Stimulated activated CD4-positive, alpha-beta T cell treated with anti-CD3 and anti-CD28 coated beads, Interleukin-12 subunit alpha, Interleukin-12 subunit beta, amount 100 ng/mL, for 48 hours (primary cell): ENCODE measurements around the gene EFHC1.

Source experiments
- DNase-seq, 3 donors: peaks; one replicate each; pipeline ENCODE4 v3.0.0-alpha.2; 2020; ENCODE audit warnings: low read depth in 2 of 3, low spot score in 1 of 3

Gene EFHC1

GRCh38 chr6:52537001-52537753 is 117.0 kb downstream of the EFHC1 start:
- no peak for DNase-seq

DNA sequence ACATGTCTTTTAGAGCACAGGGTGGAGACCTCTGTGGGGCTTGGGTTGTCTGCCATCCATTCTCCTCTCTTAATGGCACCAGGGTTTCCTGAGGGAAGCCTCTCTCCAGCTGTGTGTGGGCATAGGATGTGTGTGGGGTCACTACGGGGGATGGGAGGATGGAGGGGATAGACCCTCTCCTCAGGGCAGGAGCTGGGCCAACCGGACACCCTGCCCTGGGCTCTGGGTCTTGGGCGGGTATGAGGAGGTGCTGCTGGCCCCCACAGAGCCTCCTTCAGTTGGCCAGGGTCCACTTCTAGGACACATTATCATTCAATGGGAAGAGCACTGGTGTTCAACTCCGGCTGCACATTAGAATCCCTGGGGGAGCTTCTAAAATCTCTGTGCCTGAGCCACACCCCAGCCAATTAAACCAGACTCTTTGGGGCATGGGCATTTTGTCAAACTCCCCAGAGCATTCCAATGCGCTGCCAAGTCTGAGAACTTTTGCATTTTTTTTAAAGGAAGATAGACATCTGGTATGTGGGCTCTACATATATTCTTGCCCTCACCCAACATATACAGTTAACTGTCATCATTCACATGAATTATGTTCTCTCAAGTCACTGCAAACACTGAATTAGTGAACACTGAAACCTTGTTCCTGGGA is 118.2 kb downstream of the EFHC1 start:
- DNase-seq, result no peak

DNA sequence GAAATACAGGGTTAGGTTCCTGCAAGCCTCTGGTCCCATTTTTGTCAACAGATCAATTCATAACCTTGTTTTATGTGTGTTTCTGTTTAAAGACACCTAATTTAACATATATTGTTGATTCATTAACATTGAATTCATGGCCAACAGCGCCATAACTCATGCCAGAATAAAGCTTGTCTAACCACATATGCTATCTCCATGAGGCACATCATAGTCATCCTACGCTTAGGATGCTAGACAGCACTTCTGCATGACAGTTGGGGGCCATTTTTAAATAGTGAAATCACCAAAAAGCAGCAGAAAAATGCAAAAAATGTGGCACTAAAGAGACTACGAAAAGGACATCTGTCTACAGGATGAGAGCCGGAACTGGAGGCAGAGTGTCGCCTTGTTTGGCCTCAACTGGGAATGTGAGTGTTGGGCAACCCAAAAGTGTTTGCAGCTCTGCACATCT is 118.8 kb downstream of the EFHC1 start:
- DNase-seq, result no peak

DNA sequence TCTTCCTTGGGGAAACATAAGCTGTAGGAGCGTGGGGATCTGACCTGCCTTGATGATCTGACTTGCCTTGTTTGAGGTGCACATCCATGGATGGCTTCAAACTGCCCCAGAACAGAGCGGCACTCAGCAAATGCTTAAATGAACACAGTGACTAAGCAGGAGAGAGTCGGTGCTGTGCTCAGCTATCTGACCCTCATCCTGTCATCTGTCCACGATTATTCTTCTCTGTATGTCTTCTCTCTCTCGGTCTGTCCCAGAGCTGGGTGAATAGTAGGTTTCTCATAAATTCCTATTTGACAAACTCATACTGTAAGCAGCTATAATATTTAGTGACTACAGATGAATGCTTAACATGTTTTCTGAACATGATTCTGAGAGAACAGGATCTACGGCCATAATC is 119.5 kb downstream of the EFHC1 start:
- DNase-seq, result no peak

GRCh38 chr6:52540286-52540902 is 120.3 kb downstream of the EFHC1 start:
- no peak for DNase-seq

DNA sequence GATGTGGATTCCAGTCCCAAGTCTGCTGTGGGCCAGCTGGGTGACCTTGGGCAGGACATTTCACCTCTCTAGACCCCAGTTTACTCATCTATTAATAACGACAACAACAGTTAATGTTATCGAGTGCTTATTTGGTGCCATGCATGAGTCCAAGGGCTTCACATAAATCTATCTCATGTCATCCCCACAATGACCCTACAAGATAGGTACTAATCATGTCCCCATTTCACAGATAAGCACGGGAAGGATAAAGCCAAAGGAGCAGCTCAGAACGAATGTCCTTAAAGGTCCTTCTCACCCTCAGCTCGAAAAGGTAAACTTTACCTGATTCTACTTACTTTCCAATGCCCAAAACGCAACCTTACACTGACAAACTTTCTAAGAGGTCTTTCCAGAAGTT is 121.0 kb downstream of the EFHC1 start:
- no peak for DNase-seq

DNA sequence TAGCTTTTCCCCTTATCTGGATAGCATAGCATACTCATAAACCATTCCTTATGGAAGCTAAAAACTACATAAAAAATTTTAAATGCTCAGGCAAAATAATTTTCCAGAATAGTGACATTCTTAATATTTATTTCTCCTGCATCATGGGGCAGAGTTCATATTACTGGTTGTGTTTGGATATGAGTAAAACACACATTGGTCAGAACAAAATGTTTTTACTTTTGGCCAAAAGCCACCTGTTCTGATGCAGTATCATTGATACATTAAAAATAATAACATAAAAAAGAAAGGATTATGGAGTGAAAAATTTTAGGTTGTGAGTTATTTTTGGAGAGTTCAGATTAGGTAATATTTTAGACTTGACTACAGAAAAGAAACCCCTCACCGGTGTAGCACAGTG is 123.1 kb downstream of the EFHC1 start:
- DNase-seq, result no peak

GRCh38 chr6:52543729-52544601 is 123.8 kb downstream of the EFHC1 start:
- no peak for DNase-seq

DNA sequence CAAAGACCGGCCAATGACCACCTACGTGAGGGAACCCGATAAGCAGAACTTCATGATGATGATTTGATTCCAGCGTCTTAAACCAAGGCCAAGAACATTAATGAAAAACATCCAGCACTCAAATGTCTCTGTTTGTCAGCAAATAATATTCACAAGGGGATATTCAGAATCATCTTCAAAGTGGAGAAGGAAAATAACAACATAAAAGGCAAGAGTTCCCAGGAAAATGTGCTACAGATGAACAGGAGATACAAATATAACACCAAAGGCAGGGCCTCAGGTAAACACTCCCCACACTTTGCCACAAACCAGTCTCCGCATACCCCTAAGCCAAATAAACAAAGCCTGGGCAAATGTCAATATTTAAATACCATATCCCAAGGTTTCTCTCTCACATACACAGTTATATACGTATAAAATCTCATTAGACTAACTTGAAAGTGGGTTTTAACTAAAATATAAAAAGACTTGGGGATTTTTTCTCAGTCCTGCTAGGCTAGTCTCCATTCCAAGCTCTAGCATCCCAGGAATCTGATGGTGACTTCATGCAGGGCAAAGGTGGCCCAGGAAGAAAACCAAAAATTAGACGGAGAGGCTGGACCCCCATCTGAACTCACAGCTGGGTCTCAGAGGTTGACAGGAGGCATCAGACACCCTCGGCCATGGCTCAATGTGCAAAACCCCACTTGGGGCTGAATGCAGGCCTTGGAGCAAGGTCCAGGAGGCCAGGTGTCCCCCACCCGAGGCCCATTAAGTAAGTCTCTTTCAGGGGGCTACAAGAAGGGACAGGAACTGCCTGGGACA is 124.7 kb downstream of the EFHC1 start:
- no peak for DNase-seq

DNA sequence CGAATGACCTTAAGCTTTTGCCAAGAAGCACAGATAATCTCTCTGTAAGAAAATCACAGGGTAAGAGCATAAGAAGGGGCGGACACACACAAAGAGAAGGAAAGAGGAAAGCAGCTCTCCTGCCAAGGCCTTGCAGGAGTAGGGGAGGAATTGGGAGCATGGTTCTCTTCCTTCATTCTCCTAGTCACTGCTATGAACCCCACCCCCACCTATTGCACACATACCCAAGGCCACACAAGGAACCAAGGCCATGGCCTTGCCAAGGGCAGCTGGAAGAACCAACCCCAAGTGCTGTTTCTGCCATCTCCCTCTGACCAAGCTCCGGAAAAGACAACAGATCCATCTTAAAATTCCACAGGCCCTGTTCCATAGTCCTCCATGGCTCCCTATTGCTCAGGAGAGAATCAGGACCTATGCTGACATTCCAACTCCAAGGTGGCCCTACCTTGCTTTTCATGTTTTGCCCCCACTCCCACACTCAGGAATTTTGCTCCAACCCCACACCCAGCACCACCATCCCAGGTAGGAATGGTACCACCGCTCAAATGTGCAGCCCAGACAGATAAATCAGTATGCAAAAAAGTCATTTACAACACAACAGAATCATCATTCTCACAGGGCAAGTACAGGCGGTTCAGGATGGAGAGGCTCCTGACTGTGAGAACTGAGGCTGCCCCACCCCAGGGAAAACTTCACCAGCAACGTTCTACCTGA is 125.4 kb downstream of the EFHC1 start:
- no peak for DNase-seq

DNA sequence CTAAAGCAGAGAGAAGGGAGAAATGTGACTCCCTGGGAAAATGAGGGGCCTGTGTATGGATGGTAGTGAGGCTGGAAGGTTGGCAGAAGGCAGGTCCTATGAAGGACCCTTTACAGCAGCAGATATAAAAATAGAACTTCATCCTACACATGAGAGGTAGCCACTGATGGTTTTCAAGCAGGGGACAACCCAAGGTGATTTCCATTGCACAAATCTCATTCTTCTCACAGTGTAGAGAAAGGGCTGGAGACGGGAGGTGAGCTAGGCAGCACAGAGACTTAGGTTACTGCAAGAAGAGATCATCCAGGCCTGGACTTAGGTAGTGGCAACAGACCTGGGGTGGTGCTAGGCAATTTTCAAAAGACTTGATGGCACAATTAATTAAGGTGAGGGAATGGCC is 126.0 kb downstream of the EFHC1 start:
- no peak for DNase-seq

DNA sequence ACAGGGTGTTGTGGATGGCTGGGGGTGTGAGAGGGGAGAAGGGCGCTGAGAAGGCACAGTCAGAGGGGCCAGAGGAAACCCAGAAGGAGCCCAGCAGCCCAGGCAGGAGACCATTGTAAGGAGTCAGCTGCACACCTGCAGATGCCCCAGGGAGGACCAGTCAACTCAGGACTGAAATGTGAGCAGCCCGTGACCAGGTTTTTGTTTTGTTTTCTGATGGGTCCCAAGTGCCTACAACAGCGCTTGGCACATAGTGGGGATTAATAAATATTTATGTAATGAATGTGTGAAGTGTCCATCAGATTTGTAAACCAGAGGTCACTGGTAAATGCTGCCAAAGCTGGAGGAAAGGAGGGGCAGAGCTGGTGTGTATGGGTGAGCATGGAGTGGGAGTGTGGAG is 126.5 kb downstream of the EFHC1 start:
- no peak for DNase-seq

DNA sequence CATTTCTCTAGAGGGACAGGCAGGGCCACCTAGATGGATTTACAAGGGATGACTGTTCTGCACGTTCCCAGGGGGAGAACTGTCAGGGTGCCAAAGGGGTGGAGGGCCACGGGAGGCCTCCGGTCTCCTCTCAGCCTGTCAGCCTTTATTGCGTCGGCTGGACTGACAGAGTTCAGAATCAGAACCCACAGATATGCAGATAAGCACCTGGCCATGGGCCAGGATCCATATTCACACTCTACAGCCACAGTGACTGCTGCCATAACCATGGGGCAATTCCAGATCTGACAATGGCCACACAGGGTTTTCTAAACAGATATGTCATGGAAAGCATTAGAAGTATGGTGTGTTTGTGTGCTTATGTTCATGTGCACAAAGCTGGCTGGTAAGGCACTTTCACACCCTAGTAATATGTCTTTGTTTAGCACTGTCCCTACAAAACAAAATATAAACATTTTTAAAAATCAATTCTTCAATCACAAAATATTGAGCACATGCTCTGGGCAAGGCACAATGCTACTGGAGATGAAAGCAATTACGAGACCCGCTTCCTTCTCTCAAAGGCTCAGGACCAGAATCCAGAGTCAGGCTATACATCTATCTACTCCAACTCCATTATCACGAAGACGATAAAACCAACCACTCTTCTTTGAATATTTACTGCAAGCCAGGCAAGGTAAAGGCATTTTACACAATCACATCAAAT is 127.7 kb downstream of the EFHC1 start:
- DNase-seq, result no peak

GRCh38 chr6:52548353-52548713 is 128.2 kb downstream of the EFHC1 start:
- no peak for DNase-seq

DNA sequence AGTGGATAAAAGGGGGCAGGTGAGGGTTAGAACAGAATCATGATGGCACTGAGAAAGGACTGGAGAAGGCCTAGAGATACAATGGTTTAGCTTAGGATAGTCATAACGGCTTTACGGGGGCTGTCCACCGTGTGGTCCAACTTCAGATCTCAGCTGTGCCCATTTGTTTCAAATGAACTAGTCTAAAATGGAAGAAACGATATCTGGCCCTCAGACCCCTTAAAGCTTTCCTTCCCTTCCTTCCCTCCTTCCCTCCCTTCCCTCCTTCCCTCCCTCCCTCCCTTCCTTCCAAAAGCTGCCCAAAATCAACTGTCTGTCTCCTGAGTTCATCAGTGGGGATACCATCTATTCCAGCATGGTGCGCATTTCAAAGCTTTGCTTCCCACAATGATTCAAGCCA is 128.9 kb downstream of the EFHC1 start:
- no peak for DNase-seq

GRCh38 chr6:52549428-52549827 is 129.3 kb downstream of the EFHC1 start:
- DNase-seq, result no peak

DNA sequence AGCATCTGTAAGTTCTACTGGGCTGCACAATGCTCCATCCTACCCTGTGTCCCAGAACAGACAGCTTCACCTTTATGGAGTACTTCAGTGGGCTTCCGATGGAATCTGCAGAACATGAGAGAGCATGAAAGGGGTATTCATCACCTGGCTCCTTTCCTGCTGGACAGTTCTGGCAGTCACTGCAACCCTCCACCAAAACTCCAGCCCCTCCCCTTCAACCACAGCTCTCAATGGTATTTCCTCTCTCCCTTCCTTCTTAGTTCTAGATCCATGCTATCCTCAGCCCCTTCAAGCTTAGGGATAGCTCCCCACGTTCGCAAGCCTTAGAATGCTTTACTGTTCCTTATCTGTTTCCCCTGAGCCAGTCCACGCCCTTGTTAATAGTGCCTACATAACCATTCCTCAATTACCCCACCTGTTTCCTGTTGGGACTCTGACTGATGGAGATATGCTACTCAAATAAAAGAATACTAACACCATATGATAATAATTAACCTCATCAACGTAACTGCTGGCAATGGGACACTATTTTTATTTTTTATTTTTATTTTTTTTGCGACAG is 130.0 kb downstream of the EFHC1 start:
- DNase-seq, result no peak

DNA sequence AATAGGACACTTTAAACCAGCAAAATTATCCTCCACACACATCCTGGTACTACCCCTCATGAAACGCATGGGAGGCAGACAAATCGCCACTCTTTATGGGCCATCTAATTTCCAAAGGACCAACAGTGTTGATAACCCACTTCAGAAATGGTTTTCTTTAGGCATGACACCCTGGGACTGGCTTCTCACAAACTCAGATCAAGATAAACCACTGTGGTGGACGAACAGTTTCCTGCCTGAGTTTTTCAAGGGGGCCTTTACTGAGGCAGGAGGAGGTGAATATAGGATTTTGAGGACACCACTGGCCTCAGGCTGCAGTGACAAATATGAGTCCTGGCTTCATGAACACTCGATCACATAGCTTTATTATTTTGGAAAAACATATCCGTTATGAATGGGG is 130.7 kb downstream of the EFHC1 start:
- no peak for DNase-seq
